MM.1S (cell line): Measurements from ENCODE around the gene TIMM50.

ENCODE experiments used
- DNase-seq: peaks from one replicate; pipeline ENCODE4 v3.0.0-alpha.2; 2015
- H2AFZ ChIP-seq: fragments of 300-600 bp; sonication (generic); 2 replicates; pipeline ENCODE4 v1.6.0; 2016; ENCODE audit warnings: antibody characterized with exemption, low read length
- H3F3A ChIP-seq: fragments of 300-600 bp; sonication (generic); 2 replicates; pipeline ENCODE4 v1.6.1; 2016; ENCODE audit warnings: mild to moderate bottlenecking, antibody characterized with exemption, low read length, moderate library complexity, mixed read lengths; ENCODE audit not compliant: insufficient read depth
- H3K27ac ChIP-seq: fragments of 300-600 bp; sonication (generic); 2 replicates; pipeline ENCODE4 v1.5.1; 2016; ENCODE audit warnings: mild to moderate bottlenecking, low read length
- H3K27me3 ChIP-seq: fragments of 300-600 bp; sonication (generic); replicated peaks from 2 replicates; pipeline ENCODE4 v1.6.0; 2016; ENCODE audit warnings: low read length; ENCODE audit not compliant: insufficient read depth
- H3K36me3 ChIP-seq: fragments of 300-600 bp; sonication (generic); replicated peaks from 2 replicates; pipeline ENCODE4 v1.6.1; 2016; ENCODE audit warnings: mild to moderate bottlenecking, low read length, mixed read lengths; ENCODE audit not compliant: insufficient read depth
- H3K4me1 ChIP-seq: fragments of 300-600 bp; sonication (generic); 2 replicates; pipeline ENCODE4 v1.6.1; 2016; ENCODE audit warnings: low read length, mixed read lengths
- H3K4me2 ChIP-seq: fragments of 300-600 bp; sonication (generic); 2 replicates; pipeline ENCODE4 v1.6.0; 2016; ENCODE audit warnings: low read depth, low read length
- H3K4me3 ChIP-seq: fragments of 300-600 bp; sonication (generic); 2 replicates; pipeline ENCODE4 v1.5.1; 2016; ENCODE audit warnings: low read length, mixed read lengths
- H3K79me2 ChIP-seq: fragments of 300-600 bp; sonication (generic); 2 replicates; pipeline ENCODE4 v1.6.1; 2016; ENCODE audit warnings: mixed run types, low read length, mixed read lengths
- H3K9ac ChIP-seq: fragments of 300-600 bp; sonication (generic); 2 replicates; pipeline ENCODE4 v1.6.1; 2016; ENCODE audit warnings: low read length, mixed read lengths
- H3K9me2 ChIP-seq: fragments of 300-600 bp; sonication (generic); replicated peaks from 2 replicates; pipeline ENCODE4 v1.6.1; 2016; ENCODE audit warnings: mild to moderate bottlenecking, low read length, mixed read lengths; ENCODE audit not compliant: insufficient read depth
- H3K9me3 ChIP-seq: fragments of 300-600 bp; sonication (generic); replicated peaks from 2 replicates; pipeline ENCODE4 v1.6.1; 2016; ENCODE audit warnings: mild to moderate bottlenecking, low read length, mixed read lengths; ENCODE audit not compliant: insufficient read depth
- H4K20me1 ChIP-seq: fragments of 300-600 bp; sonication (generic); 2 replicates; pipeline ENCODE4 v1.6.1; 2016; ENCODE audit warnings: mild to moderate bottlenecking, low read length, moderate library complexity, mixed read lengths; ENCODE audit not compliant: insufficient read depth
- CTCF ChIP-seq: fragments of 300-600 bp; sonication (generic); IDR thresholded peaks from 2 replicates; pipeline ENCODE4 v1.5.1; 2016; ENCODE audit warnings: antibody characterized with exemption, low read length, mixed read lengths
- EZH2 ChIP-seq: fragments of 300-600 bp; sonication (generic); optimal IDR thresholded peaks from 2 replicates; pipeline ENCODE3; 2017; ENCODE audit warnings: low read depth, mild to moderate bottlenecking, antibody characterized with exemption, low read length, mixed read lengths
- EZH2phosphoT487 ChIP-seq: fragments of 300-600 bp; sonication (generic); IDR thresholded peaks from 2 replicates; pipeline ENCODE4 v1.6.1; 2018; ENCODE audit warnings: antibody characterized with exemption, low read length

The TIMM50 gene

DNA sequence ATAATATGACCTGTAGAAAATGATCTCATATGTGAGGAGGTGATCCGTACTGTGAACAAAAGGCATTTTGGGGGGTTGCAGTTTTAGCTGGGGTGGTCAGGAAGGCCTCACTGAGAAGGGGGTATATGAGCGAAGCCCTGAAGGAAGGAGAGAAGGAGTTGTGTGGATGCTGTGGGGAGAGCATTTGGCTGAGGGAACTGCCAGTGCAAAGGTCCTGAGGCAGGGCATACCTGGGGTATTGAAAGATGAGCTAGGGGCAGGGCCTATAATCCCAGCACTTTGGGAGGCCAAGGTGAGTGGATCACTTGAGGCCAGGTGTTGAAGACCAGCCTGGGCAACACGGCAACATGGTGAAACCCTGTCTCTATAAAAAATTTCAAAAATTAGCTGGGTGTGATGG is 36.8 kb downstream of the TIMM50 start:
- H3K9me2 ChIP-seq = no peaks in the 10 kb centered on the region
- H3K4me1 ChIP-seq = no peaks in the 10 kb centered on the region
- no peak overlapping the region for H3K4me2 ChIP-seq
- no peak for TF ChIP-seq EZH2
- no peak for TF ChIP-seq EZH2phosphoT487
- no peak for TF ChIP-seq CTCF
- H3K36me3 ChIP-seq = no peaks in the 10 kb centered on the region
- peaks cover 47% of the 10 kb centered on the region for H3K27me3 ChIP-seq
- no peaks in the 10 kb centered on the region for H3F3A ChIP-seq
- H3K9me3 ChIP-seq = no peaks in the 10 kb centered on the region
- H3K4me3 ChIP-seq = no peak overlapping the region
- H3K79me2 ChIP-seq = no peaks in the 10 kb centered on the region
- H3K9ac ChIP-seq = no peak overlapping the region
- H3K27ac ChIP-seq = no peak overlapping the region
- no peak for DNase-seq
- H4K20me1 ChIP-seq = no peaks in the 10 kb centered on the region
- H2AFZ ChIP-seq = no peak overlapping the region

- Histone ChIP-seq H3K27ac (no peak overlapping the region), H3K36me3 (no peaks in the 10 kb centered on the region), H3F3A (no peaks in the 10 kb centered on the region), H4K20me1 (no peaks in the 10 kb centered on the region), H2AFZ (no peak overlapping the region), H3K27me3 (peaks cover 37% of the 10 kb centered on the region), H3K79me2 (no peaks in the 10 kb centered on the region), H3K4me2 (no peak overlapping the region), H3K9me3 (no peaks in the 10 kb centered on the region), H3K9ac (no peak overlapping the region), H3K9me2 (no peaks in the 10 kb centered on the region), H3K4me1 (no peaks in the 10 kb centered on the region), H3K4me3 (no peak overlapping the region)
- no peak for TF ChIP-seq EZH2
- TF ChIP-seq CTCF = no peak
- no peak for TF ChIP-seq EZH2phosphoT487
- DNase-seq = no peak
Observed at GRCh38 chr19:39518458-39518857, 37.8 kb downstream of the TIMM50 start.

DNA sequence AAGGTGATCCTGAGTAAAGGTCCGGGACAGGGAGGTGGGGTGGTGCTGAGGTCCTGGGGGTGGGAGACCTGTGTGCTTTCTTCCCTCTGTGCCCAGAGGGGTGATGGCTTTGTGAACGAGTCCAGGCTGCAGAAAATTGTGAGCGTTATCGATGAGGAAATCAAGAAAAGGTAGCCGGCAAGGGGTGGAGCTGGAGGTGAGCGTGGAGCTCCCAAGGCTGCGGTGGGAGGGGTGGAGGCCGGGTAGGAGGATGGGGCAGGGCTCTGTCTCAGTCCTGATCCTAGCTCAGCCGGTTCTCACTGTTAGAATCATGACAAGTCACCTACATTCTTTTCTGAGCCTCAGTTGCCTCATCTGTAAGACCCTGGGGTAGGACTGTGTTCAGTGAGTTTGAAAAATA is 38.3 kb downstream of the TIMM50 start:
- Histone ChIP-seq H3K9me2 (no peaks in the 10 kb centered on the region), H4K20me1 (no peaks in the 10 kb centered on the region), H3K9ac (no peak overlapping the region), H3F3A (no peaks in the 10 kb centered on the region), H3K79me2 (no peaks in the 10 kb centered on the region), H3K4me2 (no peak overlapping the region), H3K27me3 (peaks cover 32% of the 10 kb centered on the region), H3K27ac (no peak overlapping the region), H3K4me3 (no peak overlapping the region), H3K36me3 (no peaks in the 10 kb centered on the region), H3K9me3 (no peaks in the 10 kb centered on the region), H2AFZ (no peak overlapping the region), H3K4me1 (no peaks in the 10 kb centered on the region)
- TF ChIP-seq CTCF (no peak), EZH2 (no peak), EZH2phosphoT487 (no peak)
- no peak for DNase-seq
